Activated CD4-positive, alpha-beta T cell treated with anti-CD3 and anti-CD28 coated beads, Interleukin-2, amount 10 ng/mL, durations not matched to agents 7 days and 5 days (primary cell): ENCODE results near the gene MORN5. TPM values are rescaled to one million over a fixed set of nuclear protein-coding genes. Genes with fewer than 3 reads are reported as not detected.

Source experiments
- CTCF ChIA-PET: fragments of 350-600 bp; sonication (Branson Sonifier 250); formaldehyde crosslinking; loops from one replicate; lab custom pipeline; 2021; ENCODE audit warnings: antibody characterized with exemption; lab: Charles Lee
- POLR2A ChIA-PET: fragments of 350-600 bp; sonication (Branson Sonifier 250); formaldehyde crosslinking; loops from one replicate; lab custom pipeline; 2021; ENCODE audit warnings: antibody characterized with exemption; lab: Charles Lee
- DNase-seq: peaks from one replicate; pipeline ENCODE4 v3.0.0-alpha.2; 2020
- H3K27ac Mint-ChIP-seq: one replicate; pipeline ENCODE4 v1.8.0; 2021; ENCODE audit warnings: mild to moderate bottlenecking, moderate library complexity, mixed read lengths
- H3K27me3 Mint-ChIP-seq: one replicate; pipeline ENCODE4 v1.8.0; 2021; ENCODE audit warnings: mixed read lengths
- H3K36me3 Mint-ChIP-seq: one replicate; pipeline ENCODE4 v1.8.0; 2021; ENCODE audit warnings: low read depth, mixed read lengths
- H3K4me1 Mint-ChIP-seq: one replicate; pipeline ENCODE4 v1.8.0; 2021; ENCODE audit warnings: mixed read lengths
- H3K4me3 Mint-ChIP-seq: one replicate; pipeline ENCODE4 v1.8.0; 2021; ENCODE audit warnings: mild to moderate bottlenecking, moderate library complexity, mixed read lengths
- H3K9me3 Mint-ChIP-seq: one replicate; pipeline ENCODE4 v1.8.0; 2021; ENCODE audit warnings: mixed read lengths
- total RNA-seq, 2 experiments: library from RNA; stranded (reverse); gene quantifications; one replicate each; pipeline ENCODE4 v1.2.3, GENCODE V29; 2021

MORN5 gene
- total RNA-seq, 2 experiments from 2014 or later: not detected

- ChIA-PET POLR2A (no interaction called here), CTCF (interaction anchor here (0.6 kb wide), 1 partner anchor 21 kb away, joined by 4 read pairs; no protein-coding TSS in a partner anchor)
- Mint-ChIP-seq H3K4me3 (no peak overlapping the region), H3K36me3 (no peaks in the 10 kb centered on the region), H3K4me1 (no peaks in the 10 kb centered on the region), H3K27ac (no peak overlapping the region), H3K27me3 (peaks cover 2% of the 10 kb centered on the region), H3K9me3 (no peaks in the 10 kb centered on the region)
- DNase-seq: no peak
Measured at GRCh38 chr9:122188369-122188768, 28.7 kb downstream of the MORN5 start.

DNA sequence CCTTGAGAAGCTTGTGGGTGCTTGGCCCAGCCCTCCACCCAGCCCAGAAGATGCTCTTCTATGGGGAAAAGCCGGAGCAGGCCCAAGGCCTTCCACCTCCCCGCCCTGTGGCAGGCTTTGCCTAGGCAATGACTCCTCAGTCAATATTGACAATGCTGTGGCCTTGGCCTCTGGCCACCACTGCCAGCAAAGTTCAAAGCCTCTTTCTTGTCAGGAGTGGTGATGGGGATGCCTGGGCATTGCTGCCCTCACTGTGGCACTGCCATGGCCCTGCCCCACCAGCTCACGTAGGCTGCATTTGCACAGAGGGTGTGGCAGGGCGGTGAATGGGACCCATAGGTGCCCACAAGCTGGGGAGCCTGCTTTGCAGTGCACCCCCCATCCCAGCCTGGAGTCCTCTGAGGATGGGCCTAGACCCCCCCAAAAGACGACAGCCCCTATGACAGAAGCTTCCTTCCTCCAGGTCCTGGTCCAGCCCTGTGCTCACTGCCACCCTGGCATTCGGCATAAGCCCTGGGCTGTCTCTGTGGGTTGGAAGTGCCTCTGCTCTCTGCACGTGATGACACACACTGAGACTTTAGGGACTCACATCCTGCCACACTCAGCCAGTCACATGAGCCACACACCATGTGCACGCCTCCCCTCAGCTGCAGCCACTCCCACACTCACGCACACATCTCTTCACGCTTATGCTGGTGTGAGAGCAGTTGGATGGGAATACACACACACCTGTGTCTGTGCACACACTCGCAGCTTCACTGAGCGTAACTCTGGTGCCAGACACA is 31.1 kb downstream of the MORN5 start:
- Mint-ChIP-seq H3K4me1 (no peaks in the 10 kb centered on the region), H3K4me3 (no peak overlapping the region)

GRCh38 chr9:122191584-122191983 is 31.9 kb downstream of the MORN5 start:
- POLR2A ChIA-PET: no interaction called here
- no peak for DNase-seq
- H3K4me3 Mint-ChIP-seq: no peak overlapping the region
- CTCF ChIA-PET: no interaction called here
- H3K27ac Mint-ChIP-seq: no peak overlapping the region
- no peaks in the 10 kb centered on the region for H3K9me3 Mint-ChIP-seq
- no peaks in the 10 kb centered on the region for H3K36me3 Mint-ChIP-seq
- H3K27me3 Mint-ChIP-seq: peaks cover 2% of the 10 kb centered on the region
- no peaks in the 10 kb centered on the region for H3K4me1 Mint-ChIP-seq

More for the DNA sequence above, 31.1 kb downstream of the MORN5 start:
- CTCF ChIA-PET: no interaction called here
- Mint-ChIP-seq H3K9me3 (no peaks in the 10 kb centered on the region), H3K27me3 (peaks cover 2% of the 10 kb centered on the region), H3K27ac (no peak overlapping the region), H3K36me3 (no peaks in the 10 kb centered on the region)
- POLR2A ChIA-PET: no interaction called here
- DNase-seq: no peak

GRCh38 chr9:122192261-122192875 is 32.7 kb downstream of the MORN5 start:
- DNase-seq: no peak
- POLR2A ChIA-PET: no interaction called here
- Mint-ChIP-seq H3K4me1 (no peaks in the 10 kb centered on the region), H3K9me3 (no peaks in the 10 kb centered on the region), H3K36me3 (no peaks in the 10 kb centered on the region), H3K27me3 (peaks cover 2% of the 10 kb centered on the region), H3K4me3 (no peak overlapping the region), H3K27ac (no peak overlapping the region)
- CTCF ChIA-PET: interaction anchor here (0.5 kb wide), 1 partner anchor 550 kb away, joined by 3 read pairs; no protein-coding TSS in a partner anchor

DNA sequence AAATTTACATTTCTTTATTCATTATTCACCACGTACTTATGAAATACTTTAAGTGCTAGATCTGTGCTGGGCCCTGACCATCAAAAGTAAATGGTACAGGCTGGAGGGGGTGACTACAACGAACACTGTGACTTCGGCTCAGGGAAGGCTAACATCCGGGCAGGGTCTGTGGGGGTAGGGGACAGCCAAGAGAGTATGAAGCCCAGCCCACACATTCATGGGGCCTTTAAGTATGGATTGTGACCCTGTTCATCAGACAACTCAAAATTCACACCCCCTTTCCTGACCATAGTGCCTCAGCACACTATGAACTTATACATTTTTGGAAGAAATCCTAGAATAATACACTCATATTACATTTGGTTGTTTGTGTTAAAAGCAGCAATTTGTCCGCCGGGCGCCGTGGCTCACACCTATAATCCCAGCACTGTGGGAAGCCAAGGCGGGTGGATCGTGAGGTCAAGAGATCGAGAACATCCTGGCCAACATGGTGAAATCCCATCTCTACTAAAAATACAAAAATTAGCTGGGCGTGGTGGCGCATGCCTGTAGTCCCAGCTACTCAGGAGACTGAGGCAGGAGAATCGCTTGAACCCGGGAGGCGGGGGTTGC is 33.3 kb downstream of the MORN5 start:
- Mint-ChIP-seq H3K36me3 (no peaks in the 10 kb centered on the region), H3K27me3 (peaks cover 2% of the 10 kb centered on the region), H3K4me1 (no peaks in the 10 kb centered on the region), H3K4me3 (no peak overlapping the region), H3K27ac (no peak overlapping the region), H3K9me3 (no peaks in the 10 kb centered on the region)
- CTCF ChIA-PET: interaction anchor here (0.5 kb wide), 1 partner anchor 551 kb away, joined by 3 read pairs; no protein-coding TSS in a partner anchor
- POLR2A ChIA-PET: no interaction called here
- DNase-seq: no peak

GRCh38 chr9:122193651-122194050 is 33.9 kb downstream of the MORN5 start:
- Mint-ChIP-seq H3K27ac (no peak overlapping the region), H3K27me3 (peaks cover 2% of the 10 kb centered on the region), H3K4me1 (no peaks in the 10 kb centered on the region), H3K9me3 (no peaks in the 10 kb centered on the region), H3K36me3 (no peaks in the 10 kb centered on the region), H3K4me3 (no peak overlapping the region)
- POLR2A ChIA-PET: no interaction called here
- CTCF ChIA-PET: no interaction called here
- DNase-seq: no peak

DNA sequence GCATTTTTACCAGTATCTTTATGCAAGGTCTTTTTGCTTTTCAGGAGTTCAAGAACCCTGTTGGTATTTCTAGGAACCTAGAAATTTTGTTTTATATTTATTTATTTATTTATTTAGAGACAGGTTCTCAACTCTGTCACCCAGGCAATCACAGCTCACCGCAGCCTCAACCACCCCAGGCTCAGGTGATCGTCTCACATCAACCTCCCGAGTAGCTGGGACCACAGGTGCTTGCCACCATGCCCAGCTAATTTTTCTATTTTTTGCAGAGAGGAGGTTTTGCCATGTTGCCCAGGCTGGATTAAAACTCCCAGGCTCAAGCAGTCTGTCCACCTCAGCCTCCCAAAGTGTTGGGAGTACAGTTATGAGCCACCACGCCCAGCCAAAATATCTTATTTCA is 36.2 kb downstream of the MORN5 start:
- Mint-ChIP-seq H3K9me3 (no peaks in the 10 kb centered on the region), H3K27ac (no peak overlapping the region), H3K36me3 (no peaks in the 10 kb centered on the region), H3K4me1 (no peaks in the 10 kb centered on the region), H3K4me3 (no peak overlapping the region), H3K27me3 (peaks cover 2% of the 10 kb centered on the region)
- DNase-seq: no peak
- POLR2A ChIA-PET: no interaction called here
- CTCF ChIA-PET: no interaction called here

GRCh38 chr9:122197426-122197825 is 37.7 kb downstream of the MORN5 start:
- CTCF ChIA-PET: interaction anchor here (0.9 kb wide), 1 partner anchor 73 kb away, joined by 4 read pairs; no protein-coding TSS in a partner anchor
- POLR2A ChIA-PET: no interaction called here
- H3K36me3 Mint-ChIP-seq: no peaks in the 10 kb centered on the region
- H3K27ac Mint-ChIP-seq: no peak overlapping the region
- H3K27me3 Mint-ChIP-seq: peaks cover 2% of the 10 kb centered on the region
- H3K4me1 Mint-ChIP-seq: no peaks in the 10 kb centered on the region
- no peaks in the 10 kb centered on the region for H3K9me3 Mint-ChIP-seq
- H3K4me3 Mint-ChIP-seq: no peak overlapping the region
- no peak for DNase-seq

GRCh38 chr9:122197882-122198281 is 38.2 kb downstream of the MORN5 start:
- Mint-ChIP-seq H3K36me3 (no peaks in the 10 kb centered on the region), H3K27ac (no peak overlapping the region), H3K27me3 (peaks cover 2% of the 10 kb centered on the region), H3K9me3 (no peaks in the 10 kb centered on the region), H3K4me1 (no peaks in the 10 kb centered on the region), H3K4me3 (no peak overlapping the region)
- ChIA-PET CTCF (interaction anchor here (0.9 kb wide), 1 partner anchor 73 kb away, joined by 4 read pairs; no protein-coding TSS in a partner anchor), POLR2A (no interaction called here)
- DNase-seq: no peak

DNA sequence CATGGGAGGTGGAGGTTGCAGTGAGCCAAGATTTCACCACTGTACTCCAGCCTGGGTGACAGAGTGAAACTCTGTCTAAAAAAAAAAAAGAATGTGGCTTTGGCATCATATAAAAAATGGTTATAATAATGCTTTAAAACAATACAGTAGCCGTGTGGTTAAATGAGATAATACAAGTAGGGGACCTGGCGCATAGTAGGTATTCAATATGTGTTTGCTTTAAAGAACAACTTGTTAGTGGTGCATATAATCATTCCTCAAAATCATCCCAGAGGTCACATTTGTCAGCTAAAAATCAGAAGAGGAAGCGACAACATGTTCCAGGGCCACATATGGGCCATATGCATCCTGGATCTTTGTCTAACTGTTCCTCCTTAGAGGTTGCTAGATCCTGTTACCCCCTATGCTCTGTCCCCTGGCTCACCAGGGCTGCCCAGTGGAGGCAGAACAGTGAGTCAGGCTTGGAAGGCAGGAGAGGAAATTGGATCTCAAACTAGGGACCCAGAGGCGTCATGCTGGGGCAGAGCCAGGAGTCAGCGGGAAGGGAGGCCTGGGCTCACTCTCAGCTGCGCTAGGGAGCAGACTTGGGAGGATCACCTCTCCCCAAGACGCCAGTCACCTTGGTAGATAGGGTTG is 41.4 kb downstream of the MORN5 start:
- Mint-ChIP-seq H3K27ac (no peak overlapping the region), H3K9me3 (no peaks in the 10 kb centered on the region), H3K4me3 (no peak overlapping the region), H3K27me3 (no peaks in the 10 kb centered on the region), H3K36me3 (no peaks in the 10 kb centered on the region), H3K4me1 (no peaks in the 10 kb centered on the region)
- no peak for DNase-seq
- POLR2A ChIA-PET: no interaction called here
- CTCF ChIA-PET: no interaction called here

DNA sequence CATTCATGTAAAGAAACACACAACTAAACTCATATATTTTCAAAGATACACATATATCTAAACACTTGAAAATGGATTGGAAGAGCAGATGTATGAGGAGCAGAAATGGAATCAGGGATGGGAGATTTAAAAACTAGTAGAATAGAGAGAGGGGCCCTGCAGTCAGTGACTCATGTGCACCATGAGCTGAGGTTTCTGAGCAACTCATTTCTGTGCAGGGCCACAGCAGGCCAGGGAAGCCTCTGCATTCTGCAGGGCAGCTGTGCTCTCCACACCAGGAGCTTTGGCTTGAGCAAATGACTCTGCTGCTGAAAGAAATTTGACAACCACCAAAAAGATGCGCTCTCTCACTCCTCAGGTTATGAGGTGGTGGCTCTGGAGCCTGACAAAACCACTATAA is 41.9 kb downstream of the MORN5 start:
- Mint-ChIP-seq H3K36me3 (no peaks in the 10 kb centered on the region), H3K27me3 (no peaks in the 10 kb centered on the region), H3K9me3 (no peaks in the 10 kb centered on the region), H3K4me1 (no peaks in the 10 kb centered on the region), H3K27ac (no peak overlapping the region), H3K4me3 (no peak overlapping the region)
- ChIA-PET CTCF (no interaction called here), POLR2A (no interaction called here)
- DNase-seq: no peak

- Mint-ChIP-seq H3K27ac (no peak overlapping the region), H3K4me1 (no peaks in the 10 kb centered on the region), H3K27me3 (no peaks in the 10 kb centered on the region), H3K9me3 (no peaks in the 10 kb centered on the region), H3K36me3 (no peaks in the 10 kb centered on the region), H3K4me3 (no peak overlapping the region)
- no peak for DNase-seq
- ChIA-PET POLR2A (no interaction called here), CTCF (no interaction called here)
Measured at GRCh38 chr9:122202111-122202510, 42.4 kb downstream of the MORN5 start.

- H3K9me3 Mint-ChIP-seq: no peaks in the 10 kb centered on the region
- H3K27ac Mint-ChIP-seq: no peak overlapping the region
- no peaks in the 10 kb centered on the region for H3K36me3 Mint-ChIP-seq
- H3K4me1 Mint-ChIP-seq: no peaks in the 10 kb centered on the region
- DNase-seq: no peak
- no peaks in the 10 kb centered on the region for H3K27me3 Mint-ChIP-seq
- CTCF ChIA-PET: interaction anchor here (0.6 to 1.1 kb wide), 2 partner anchors 17 to 37 kb away, joined by 3 read pairs; no protein-coding TSS in a partner anchor
- H3K4me3 Mint-ChIP-seq: no peak overlapping the region
- POLR2A ChIA-PET: no interaction called here
Measured at GRCh38 chr9:122204055-122204454, 44.3 kb downstream of the MORN5 start.
